GM10248 (cell line): ENCODE results near the gene LBH.

Experiments used
- CTCF ChIA-PET: fragments of 300-600 bp; sonication (Branson Sonifier 250); formaldehyde crosslinking; extraction: SDS; loops from one replicate; lab custom pipeline; 2021; ENCODE audit warnings: antibody characterized with exemption; lab: Yijun Ruan, JAX
- POLR2A ChIA-PET: fragments of 350-650 bp; sonication (Branson Sonifier 250); formaldehyde crosslinking; extraction: SDS; loops from one replicate; lab custom pipeline; 2020; ENCODE audit warnings: antibody characterized with exemption; lab: Yijun Ruan, JAX
- DNase-seq: peaks from one replicate; pipeline ENCODE4 v3.0.0; 2012; ENCODE audit errors: extremely low spot score
- CTCF ChIP-seq: IDR thresholded peaks from 2 replicates; pipeline ENCODE4 v1.5.1; 2012; ENCODE audit warnings: mild to moderate bottlenecking, low read depth; ENCODE audit errors: extremely low read depth, missing control alignments, control extremely low read depth

The LBH gene

GRCh38 chr2:30231212-30231995 lies at the start of gene LBH:
TSS of gene LBH (plus strand) at chr2:30231534. CDS start at chr2:30231739, 205 bp downstream.
- POLR2A ChIA-PET = interaction anchor here (0.5 to 1.8 kb wide), 57 partner anchors 8 to 1915 kb away, joined by 3 to 23 read pairs (median 4); partner anchors contain the start of genes LCLAT1 and YPEL5
- peak; percentile 28 for TF ChIP-seq CTCF

GRCh38 chr2:30184035-30184434 lies 47.3 kb upstream of the LBH start:
- CTCF ChIA-PET = interaction anchor here (1.4 to 1.9 kb wide), 4 partner anchors 15 to 528 kb away, joined by 3 to 9 read pairs (median 6); no protein-coding TSS in a partner anchor
- no peak for DNase-seq
- POLR2A ChIA-PET = no interaction called here
- no peak for TF ChIP-seq CTCF

More at GRCh38 chr2:30231212-30231995, at the start of gene LBH:
- DNase-seq = peak; percentile 92
- CTCF ChIA-PET = interaction anchor here (1.4 to 2.7 kb wide), 6 partner anchors 10 to 480 kb away, joined by 3 to 18 read pairs (median 5); no protein-coding TSS in a partner anchor

- TF ChIP-seq CTCF = no peak
- POLR2A ChIA-PET = no interaction called here
- CTCF ChIA-PET = interaction anchor here (1.4 to 1.9 kb wide), 4 partner anchors 16 to 526 kb away, joined by 3 to 9 read pairs (median 6); no protein-coding TSS in a partner anchor
- no peak for DNase-seq
Observed at GRCh38 chr2:30185178-30185577, 46.2 kb upstream of the LBH start.

GRCh38 chr2:30188292-30188691 lies 43.0 kb upstream of the LBH start:
- DNase-seq = no peak
- no peak for TF ChIP-seq CTCF
- ChIA-PET CTCF (interaction anchor here (2.0 to 2.4 kb wide), 3 partner anchors 20 to 523 kb away, joined by 8 to 12 read pairs (median 11); no protein-coding TSS in a partner anchor), POLR2A (no interaction called here)

- ChIA-PET CTCF (interaction anchor here (1.0 to 1.3 kb wide), 2 partner anchors 18 to 521 kb away, joined by 3 read pairs; no protein-coding TSS in a partner anchor), POLR2A (no interaction called here)
- no peak for DNase-seq
- no peak for TF ChIP-seq CTCF
Observed at GRCh38 chr2:30190637-30191036, 40.7 kb upstream of the LBH start.

- TF ChIP-seq CTCF = no peak
- CTCF ChIA-PET = interaction anchor here (1.0 to 2.3 kb wide), 3 partner anchors 18 to 520 kb away, joined by 3 to 10 read pairs (median 3); no protein-coding TSS in a partner anchor
- no peak for DNase-seq
- POLR2A ChIA-PET = no interaction called here
Observed at GRCh38 chr2:30191107-30191506, 40.2 kb upstream of the LBH start.
